Activated naive CD8-positive, alpha-beta T cell treated with anti-CD3 and anti-CD28 coated beads, Interleukin-2, amount 10 ng/mL, durations not matched to agents 7 days and 5 days (primary cell): Measurements from ENCODE around the gene SORBS2. TPM values are rescaled to one million over a fixed set of nuclear protein-coding genes. Genes with fewer than 3 reads are reported as not detected.

ENCODE experiments used
- ATAC-seq: fragments of 150-1000 bp; cut with Tn5 transposase; one replicate; pipeline ENCODE4 v1.10.0; 2021; ENCODE audit warnings: low read depth, moderate library complexity
- POLR2A ChIA-PET: fragments of 350-600 bp; sonication (Branson Sonifier 250); formaldehyde crosslinking; loops from one replicate; lab custom pipeline; 2021; ENCODE audit warnings: antibody characterized with exemption; lab: Charles Lee
- DNase-seq: peaks from one replicate; pipeline ENCODE4 v3.0.0; 2021
- H3K27ac Mint-ChIP-seq: one replicate; pipeline ENCODE4 v1.8.0; 2022; ENCODE audit warnings: mild to moderate bottlenecking, mixed read lengths
- H3K27me3 Mint-ChIP-seq: one replicate; pipeline ENCODE4 v1.8.0; 2022; ENCODE audit warnings: mild to moderate bottlenecking, moderate library complexity, mixed read lengths
- H3K36me3 Mint-ChIP-seq: one replicate; pipeline ENCODE4 v1.8.0; 2021; ENCODE audit warnings: mild to moderate bottlenecking, mixed read lengths
- H3K4me1 Mint-ChIP-seq: one replicate; pipeline ENCODE4 v1.8.0; 2021; ENCODE audit warnings: mixed read lengths
- H3K4me3 Mint-ChIP-seq: one replicate; pipeline ENCODE4 v1.8.0; 2022; ENCODE audit warnings: mild to moderate bottlenecking, moderate library complexity, mixed read lengths
- H3K9me3 Mint-ChIP-seq: one replicate; pipeline ENCODE4 v1.8.0; 2021; ENCODE audit warnings: mixed read lengths
- total RNA-seq, 2 experiments: library from RNA; stranded (reverse); gene quantifications; one replicate each; pipeline ENCODE4 v1.2.3, GENCODE V29; 2021

Gene SORBS2
- total RNA-seq, 2 experiments from 2014 or later, result not detected

DNA sequence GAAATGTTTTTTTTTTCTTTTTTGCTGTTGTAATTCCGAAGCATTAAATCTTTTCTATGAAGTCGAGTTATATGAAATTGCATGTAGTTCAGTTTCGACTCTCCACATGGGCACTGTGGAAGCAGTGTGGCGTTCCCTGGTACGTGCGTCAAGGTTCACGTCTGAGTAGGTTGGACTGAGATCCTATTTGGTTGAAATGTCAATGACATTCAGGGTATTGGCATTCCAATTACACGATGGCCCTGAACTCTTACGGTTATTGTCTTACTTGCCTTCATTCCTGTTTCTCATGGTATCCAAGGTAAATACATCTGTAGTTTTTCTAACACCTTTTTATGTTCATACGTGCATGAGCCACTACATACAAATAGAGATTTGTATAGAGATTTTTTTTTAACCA, 128.8 kb downstream of the SORBS2 start:
- POLR2A ChIA-PET, result no interaction called here
- no peak for DNase-seq

GRCh38 chr4:185682236-185682635, 129.8 kb downstream of the SORBS2 start:
- Mint-ChIP-seq H3K27me3 (no peaks in the 10 kb centered on the region), H3K4me3 (no peak overlapping the region), H3K36me3 (no peaks in the 10 kb centered on the region), H3K4me1 (no peaks in the 10 kb centered on the region), H3K9me3 (no peaks in the 10 kb centered on the region), H3K27ac (no peak overlapping the region)
- POLR2A ChIA-PET, result no interaction called here
- DNase-seq (no peak), ATAC-seq (no peak)

More for the DNA sequence above, 128.8 kb downstream of the SORBS2 start:
- Mint-ChIP-seq H3K36me3 (no peaks in the 10 kb centered on the region), H3K27ac (no peak overlapping the region), H3K4me3 (no peak overlapping the region), H3K9me3 (no peaks in the 10 kb centered on the region), H3K4me1 (no peaks in the 10 kb centered on the region), H3K27me3 (no peaks in the 10 kb centered on the region)
- ATAC-seq, result no peak

- no peak overlapping the region for H3K4me3 Mint-ChIP-seq
- H3K9me3 Mint-ChIP-seq, result no peaks in the 10 kb centered on the region
- POLR2A ChIA-PET, result no interaction called here
- DNase-seq (no peak), ATAC-seq (no peak)
- H3K27me3 Mint-ChIP-seq, result no peaks in the 10 kb centered on the region
- H3K36me3 Mint-ChIP-seq, result no peaks in the 10 kb centered on the region
- H3K4me1 Mint-ChIP-seq, result no peaks in the 10 kb centered on the region
- H3K27ac Mint-ChIP-seq, result no peak overlapping the region
Observed at GRCh38 chr4:185681604-185682003, 130.4 kb downstream of the SORBS2 start.

DNA sequence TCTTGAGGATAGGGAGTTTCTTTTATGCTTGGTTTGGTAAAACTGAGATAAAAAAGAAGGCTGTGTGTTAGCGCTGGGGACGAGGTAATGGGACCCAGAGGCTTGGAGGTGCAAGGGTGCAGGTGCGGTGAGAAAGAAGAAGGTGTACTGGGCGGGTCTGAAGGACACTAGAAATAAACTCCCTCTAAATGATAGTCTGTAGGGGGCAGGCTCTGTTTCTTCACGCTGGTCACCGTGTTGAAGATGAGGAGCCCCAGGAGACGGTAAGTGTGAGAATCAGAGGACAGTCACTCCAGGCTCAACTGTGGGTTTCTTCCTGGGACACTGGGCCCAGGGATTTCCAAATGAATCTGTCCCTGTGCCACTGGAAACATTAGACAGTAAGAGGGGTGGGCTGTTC, 131.4 kb downstream of the SORBS2 start:
- no peaks in the 10 kb centered on the region for H3K9me3 Mint-ChIP-seq
- POLR2A ChIA-PET, result no interaction called here
- DNase-seq (no peak), ATAC-seq (no peak)
- no peaks in the 10 kb centered on the region for H3K36me3 Mint-ChIP-seq
- no peak overlapping the region for H3K4me3 Mint-ChIP-seq
- no peaks in the 10 kb centered on the region for H3K4me1 Mint-ChIP-seq
- H3K27ac Mint-ChIP-seq, result no peak overlapping the region
- no peaks in the 10 kb centered on the region for H3K27me3 Mint-ChIP-seq

DNA sequence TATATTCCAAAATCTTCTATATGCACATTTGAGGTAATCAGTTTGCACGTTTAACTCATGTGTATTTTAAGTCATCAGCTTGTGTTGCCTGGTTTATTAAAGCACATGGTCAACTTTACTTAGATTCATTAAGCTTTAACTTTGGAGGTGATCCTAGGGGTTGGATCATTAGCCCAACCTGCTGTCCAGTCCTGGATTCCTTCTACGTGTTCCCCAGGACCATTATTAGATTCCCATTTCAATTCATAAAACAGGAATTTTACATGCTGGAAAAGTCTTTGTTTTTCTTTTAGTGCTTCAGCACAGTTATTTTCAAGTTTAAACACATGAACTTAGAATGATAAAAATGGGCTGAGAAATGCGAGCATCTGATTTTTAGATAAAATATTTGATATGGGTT, 132.5 kb downstream of the SORBS2 start:
- Mint-ChIP-seq H3K4me3 (no peak overlapping the region), H3K4me1 (no peaks in the 10 kb centered on the region), H3K27me3 (no peaks in the 10 kb centered on the region), H3K9me3 (no peaks in the 10 kb centered on the region), H3K27ac (no peak overlapping the region), H3K36me3 (no peaks in the 10 kb centered on the region)
- POLR2A ChIA-PET, result no interaction called here
- DNase-seq (no peak), ATAC-seq (no peak)

- Mint-ChIP-seq H3K27me3 (no peaks in the 10 kb centered on the region), H3K4me3 (no peak overlapping the region), H3K9me3 (no peaks in the 10 kb centered on the region), H3K27ac (no peak overlapping the region), H3K4me1 (no peaks in the 10 kb centered on the region), H3K36me3 (no peaks in the 10 kb centered on the region)
- POLR2A ChIA-PET, result no interaction called here
- no peak for ATAC-seq
- DNase-seq, result no peak
Observed at GRCh38 chr4:185677637-185678314, 134.2 kb downstream of the SORBS2 start.

DNA sequence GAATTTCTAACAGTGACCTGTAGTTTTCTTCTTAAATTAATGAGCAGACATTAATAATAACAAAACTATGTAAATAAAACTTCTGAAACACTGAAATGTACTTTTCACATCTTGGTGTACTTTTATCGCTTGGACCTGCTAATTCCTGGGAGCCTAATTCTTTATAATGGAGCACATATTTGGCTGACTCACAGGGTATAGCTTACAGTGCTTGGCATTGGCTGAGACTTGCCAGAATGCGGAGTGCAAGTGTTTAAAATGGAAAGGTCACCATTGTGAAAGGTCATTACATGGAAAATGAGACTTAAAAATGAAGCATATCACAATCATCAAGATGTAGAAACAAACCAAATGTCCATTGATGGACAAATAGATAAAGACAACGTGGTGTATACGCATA, 139.4 kb downstream of the SORBS2 start:
- no peak for DNase-seq
- Mint-ChIP-seq H3K9me3 (no peaks in the 10 kb centered on the region), H3K27me3 (peaks cover 2% of the 10 kb centered on the region), H3K27ac (no peak overlapping the region), H3K36me3 (no peaks in the 10 kb centered on the region), H3K4me3 (no peak overlapping the region), H3K4me1 (no peaks in the 10 kb centered on the region)
- POLR2A ChIA-PET, result no interaction called here
- ATAC-seq, result no peak

DNA sequence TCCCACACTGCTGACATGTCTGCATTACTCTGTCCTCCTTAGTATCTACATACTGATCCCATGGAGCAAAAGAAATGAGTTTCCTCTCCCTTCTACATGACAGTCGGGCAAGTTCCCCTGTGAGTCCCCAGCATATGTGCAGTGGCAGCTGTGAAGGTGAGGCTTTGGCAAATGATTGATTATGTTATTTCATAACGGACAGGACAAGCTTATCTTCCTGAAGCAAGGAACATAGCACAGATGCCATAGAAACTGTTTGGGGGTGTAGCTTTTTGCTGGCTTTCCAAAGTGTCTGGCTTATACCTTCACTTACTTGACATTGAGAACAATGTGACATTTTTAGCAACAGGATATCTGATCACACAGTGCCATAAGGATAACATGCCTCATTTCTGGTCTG, 139.8 kb downstream of the SORBS2 start:
- H3K4me3 Mint-ChIP-seq, result no peak overlapping the region
- no peak for DNase-seq
- H3K27ac Mint-ChIP-seq, result no peak overlapping the region
- H3K9me3 Mint-ChIP-seq, result no peaks in the 10 kb centered on the region
- POLR2A ChIA-PET, result no interaction called here
- no peaks in the 10 kb centered on the region for H3K4me1 Mint-ChIP-seq
- H3K36me3 Mint-ChIP-seq, result no peaks in the 10 kb centered on the region
- H3K27me3 Mint-ChIP-seq, result peaks cover 2% of the 10 kb centered on the region
- no peak for ATAC-seq

- ATAC-seq (no peak), DNase-seq (no peak)
- POLR2A ChIA-PET, result no interaction called here
- no peaks in the 10 kb centered on the region for H3K9me3 Mint-ChIP-seq
- no peak overlapping the region for H3K4me3 Mint-ChIP-seq
- no peak overlapping the region for H3K27ac Mint-ChIP-seq
- no peaks in the 10 kb centered on the region for H3K36me3 Mint-ChIP-seq
- no peaks in the 10 kb centered on the region for H3K4me1 Mint-ChIP-seq
- peaks cover 2% of the 10 kb centered on the region for H3K27me3 Mint-ChIP-seq
Observed at GRCh38 chr4:185671496-185671895, 140.5 kb downstream of the SORBS2 start.

- no peak for ATAC-seq
- H3K4me3 Mint-ChIP-seq, result no peak overlapping the region
- no peaks in the 10 kb centered on the region for H3K4me1 Mint-ChIP-seq
- DNase-seq, result no peak
- no peak overlapping the region for H3K27ac Mint-ChIP-seq
- H3K36me3 Mint-ChIP-seq, result no peaks in the 10 kb centered on the region
- POLR2A ChIA-PET, result no interaction called here
- peaks cover 2% of the 10 kb centered on the region for H3K27me3 Mint-ChIP-seq
- H3K9me3 Mint-ChIP-seq, result no peaks in the 10 kb centered on the region
Observed at GRCh38 chr4:185671066-185671465, 140.9 kb downstream of the SORBS2 start.

DNA sequence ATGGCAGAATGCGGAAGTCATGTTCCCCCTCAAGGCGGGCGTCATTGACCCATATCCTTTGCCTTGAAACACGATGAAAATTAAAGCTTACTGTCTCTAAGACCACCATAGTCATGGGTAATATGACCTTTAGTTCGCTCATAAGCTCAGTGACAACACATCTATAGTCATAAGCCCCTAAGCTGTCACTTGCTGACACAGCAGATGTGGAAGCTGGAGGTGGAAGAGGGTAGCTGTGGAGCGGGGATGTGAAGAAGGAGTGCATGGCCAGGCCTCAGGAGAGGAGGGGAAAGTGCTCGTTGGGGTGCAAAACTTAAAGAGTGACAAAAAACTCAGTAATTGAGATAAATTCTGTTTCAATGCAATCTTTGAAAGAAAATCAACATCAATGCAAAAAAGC, 142.7 kb downstream of the SORBS2 start:
- no peak overlapping the region for H3K4me3 Mint-ChIP-seq
- no peaks in the 10 kb centered on the region for H3K36me3 Mint-ChIP-seq
- no peak overlapping the region for H3K27ac Mint-ChIP-seq
- H3K9me3 Mint-ChIP-seq, result no peaks in the 10 kb centered on the region
- no peaks in the 10 kb centered on the region for H3K4me1 Mint-ChIP-seq
- ATAC-seq (no peak), DNase-seq (no peak)
- H3K27me3 Mint-ChIP-seq, result peaks cover 2% of the 10 kb centered on the region
- POLR2A ChIA-PET, result no interaction called here

GRCh38 chr4:185666156-185666555, 145.8 kb downstream of the SORBS2 start:
- POLR2A ChIA-PET, result no interaction called here
- H3K27me3 Mint-ChIP-seq, result peaks cover 2% of the 10 kb centered on the region
- H3K27ac Mint-ChIP-seq, result no peak overlapping the region

DNA sequence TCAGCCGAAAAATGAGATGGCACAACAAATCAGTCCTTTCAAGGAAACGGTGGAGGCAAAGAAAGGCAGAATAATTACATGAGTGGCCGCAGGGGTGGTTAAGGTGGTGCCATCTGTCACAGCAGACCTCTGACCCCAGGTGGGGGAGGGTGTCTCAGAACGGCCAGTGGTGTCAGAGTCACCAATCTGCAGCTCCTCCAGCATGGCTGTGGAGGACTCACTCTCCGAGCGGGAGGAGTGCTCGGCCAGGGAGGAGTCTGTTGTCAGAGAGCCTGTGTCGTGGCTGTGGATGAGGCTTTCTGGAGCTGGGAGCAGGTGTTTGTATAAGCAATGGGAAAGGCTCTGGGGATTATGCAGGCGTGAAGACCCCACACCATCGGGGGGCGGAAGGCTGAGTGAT, 146.3 kb downstream of the SORBS2 start:
- DNase-seq, result no peak
- H3K4me3 Mint-ChIP-seq, result no peak overlapping the region
- H3K36me3 Mint-ChIP-seq, result no peaks in the 10 kb centered on the region
- ATAC-seq, result no peak
- POLR2A ChIA-PET, result no interaction called here
- H3K27me3 Mint-ChIP-seq, result peaks cover 2% of the 10 kb centered on the region
- no peak overlapping the region for H3K27ac Mint-ChIP-seq
- no peaks in the 10 kb centered on the region for H3K4me1 Mint-ChIP-seq
- no peaks in the 10 kb centered on the region for H3K9me3 Mint-ChIP-seq

More at GRCh38 chr4:185666156-185666555, 145.8 kb downstream of the SORBS2 start:
- Mint-ChIP-seq H3K36me3 (no peaks in the 10 kb centered on the region), H3K4me3 (no peak overlapping the region), H3K9me3 (no peaks in the 10 kb centered on the region), H3K4me1 (no peaks in the 10 kb centered on the region)
- no peak for DNase-seq
- no peak for ATAC-seq

- ATAC-seq (no peak), DNase-seq (no peak)
- H3K9me3 Mint-ChIP-seq, result no peaks in the 10 kb centered on the region
- peaks cover 2% of the 10 kb centered on the region for H3K27me3 Mint-ChIP-seq
- POLR2A ChIA-PET, result no interaction called here
- no peak overlapping the region for H3K4me3 Mint-ChIP-seq
- H3K27ac Mint-ChIP-seq, result no peak overlapping the region
- no peaks in the 10 kb centered on the region for H3K36me3 Mint-ChIP-seq
- H3K4me1 Mint-ChIP-seq, result no peaks in the 10 kb centered on the region
Observed at GRCh38 chr4:185664481-185664880, 147.5 kb downstream of the SORBS2 start.
